Smooth muscle cell of the brain vasculature (primary cell): ENCODE results near the gene AKIRIN2.
"Not testable (repeated sequence)": the region's sequence is repeated elsewhere in the genome, so short reads cannot be mapped to it uniquely, and the experiment has no call there.

Experiments
- DNase-seq: peaks from one replicate; pipeline ENCODE4 v3.0.0-alpha.2; 2012; ENCODE audit warnings: low read depth, low spot score

Gene AKIRIN2

DNA sequence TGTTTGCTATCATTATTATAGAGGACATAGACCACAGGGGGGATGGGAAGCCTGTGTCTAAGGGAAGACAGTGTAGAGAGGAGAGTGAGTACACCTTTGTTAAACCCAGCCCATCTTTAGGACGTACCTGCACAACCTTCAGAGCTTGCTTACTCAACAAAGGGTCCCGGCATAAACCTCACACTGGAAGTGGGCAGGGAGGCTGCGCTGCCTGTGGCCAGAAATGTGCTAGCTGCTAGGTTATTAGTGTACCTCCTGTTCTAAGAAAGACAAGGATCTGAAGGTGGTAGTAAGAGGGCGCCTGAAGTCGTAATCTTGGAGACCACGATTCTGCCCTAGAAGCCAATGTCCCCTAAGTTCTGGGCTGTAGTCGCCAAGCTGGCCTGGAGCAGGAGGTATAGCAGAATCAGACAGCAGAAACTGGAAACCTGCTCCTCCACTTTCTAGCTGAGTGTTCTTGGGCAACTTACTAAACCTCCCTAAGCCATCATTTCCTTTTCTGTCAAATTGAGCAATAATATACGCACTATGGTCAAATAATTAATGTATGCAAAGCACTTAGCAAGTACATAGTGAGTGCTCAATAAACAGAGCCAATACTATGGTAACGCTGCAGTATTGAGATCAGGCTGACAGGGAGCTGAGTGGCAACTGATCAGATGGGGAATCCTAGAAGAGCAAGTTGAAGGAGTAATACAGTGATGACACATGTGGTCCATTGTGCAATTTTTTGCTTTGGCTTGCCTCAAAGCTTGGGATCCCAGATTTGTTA lies 16.8 kb upstream of the AKIRIN2 start:
- no peak for DNase-seq

DNA sequence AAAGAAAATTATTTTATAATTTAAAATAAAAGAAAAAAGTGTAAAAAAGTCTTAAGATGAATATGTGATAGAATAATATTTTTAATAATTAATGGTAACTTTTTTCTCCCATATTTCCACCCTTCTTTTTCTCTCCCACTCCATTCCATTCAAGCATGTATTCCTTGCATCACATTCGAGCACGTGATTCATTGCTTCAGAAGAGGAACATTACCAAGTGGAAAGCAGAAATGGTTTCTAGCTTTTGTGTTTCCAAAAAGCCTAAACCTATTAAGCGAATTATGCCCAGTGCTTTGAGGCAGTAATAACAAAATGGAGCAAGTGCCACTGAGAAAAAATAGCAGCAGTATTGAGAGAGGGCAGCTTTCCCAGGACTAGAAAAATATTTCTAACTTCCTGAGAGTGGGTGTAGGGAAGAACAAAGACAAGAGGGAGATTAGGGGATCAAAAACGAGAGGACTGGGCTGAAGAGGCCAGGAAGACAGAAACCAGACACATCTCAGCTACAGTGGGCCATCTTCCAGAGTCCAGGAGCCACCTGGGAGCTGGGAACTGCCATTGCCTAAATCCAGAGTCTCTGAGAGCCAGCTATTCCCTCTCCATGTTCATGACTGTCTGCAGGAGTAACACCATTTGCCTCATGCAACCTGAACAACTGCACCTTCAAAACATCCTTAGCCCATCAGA lies 15.0 kb upstream of the AKIRIN2 start:
- DNase-seq = no peak

DNA sequence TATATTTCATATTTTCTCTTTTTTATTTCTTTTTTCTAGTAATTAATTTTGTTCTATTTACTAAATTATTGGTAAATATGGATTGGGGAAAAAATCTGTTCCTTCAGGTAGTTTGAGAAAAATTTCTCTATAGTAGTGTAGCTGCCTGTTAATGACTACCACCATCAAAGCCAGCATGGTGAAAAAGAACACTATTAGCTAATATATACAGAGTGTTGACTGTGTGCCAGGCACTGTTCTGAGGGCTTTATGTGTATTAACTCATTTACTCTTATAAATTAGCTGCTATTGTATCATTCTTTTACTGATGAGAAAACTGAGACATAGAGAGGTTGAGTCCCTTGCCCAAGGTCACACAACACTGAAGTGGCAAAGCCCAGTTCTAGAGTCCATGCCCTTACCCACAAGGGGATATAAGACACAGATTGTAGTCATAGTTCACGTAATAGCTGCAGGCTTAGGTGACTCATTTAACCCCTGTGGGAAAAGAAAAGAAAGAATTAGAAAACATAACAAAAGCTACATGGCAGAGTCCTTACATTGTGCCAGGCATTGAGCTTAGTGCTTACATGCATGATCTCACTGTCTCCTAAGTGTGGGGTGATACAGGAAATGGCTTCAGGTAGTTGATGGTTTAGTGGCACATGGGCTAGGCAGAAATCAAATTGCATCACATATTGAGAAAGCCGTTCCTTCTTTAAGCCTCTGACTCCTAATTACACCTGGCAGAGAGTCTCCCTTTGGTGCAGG lies 12.2 kb upstream of the AKIRIN2 start:
- DNase-seq = no peak

DNA sequence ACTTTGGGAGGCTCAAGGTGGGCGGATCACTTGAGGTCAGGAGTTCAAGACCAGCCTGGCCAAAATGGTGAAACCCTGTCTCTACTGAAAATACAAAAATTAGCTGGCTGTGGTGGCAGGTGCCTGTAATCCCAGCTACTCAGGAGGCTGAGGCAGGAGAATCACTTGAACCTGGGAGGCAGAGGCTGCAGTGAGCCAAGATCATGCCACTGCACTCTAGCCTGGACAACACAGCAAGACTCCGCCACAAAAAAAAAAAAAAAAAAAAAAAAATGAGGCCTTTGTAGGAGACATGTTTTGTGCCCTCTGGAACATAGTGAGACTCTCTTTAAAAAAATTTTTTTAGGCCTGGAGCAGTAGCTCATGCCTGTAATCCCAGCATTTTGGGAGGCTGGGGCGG lies 10.7 kb upstream of the AKIRIN2 start:
- not testable (repeated sequence) for DNase-seq

DNA sequence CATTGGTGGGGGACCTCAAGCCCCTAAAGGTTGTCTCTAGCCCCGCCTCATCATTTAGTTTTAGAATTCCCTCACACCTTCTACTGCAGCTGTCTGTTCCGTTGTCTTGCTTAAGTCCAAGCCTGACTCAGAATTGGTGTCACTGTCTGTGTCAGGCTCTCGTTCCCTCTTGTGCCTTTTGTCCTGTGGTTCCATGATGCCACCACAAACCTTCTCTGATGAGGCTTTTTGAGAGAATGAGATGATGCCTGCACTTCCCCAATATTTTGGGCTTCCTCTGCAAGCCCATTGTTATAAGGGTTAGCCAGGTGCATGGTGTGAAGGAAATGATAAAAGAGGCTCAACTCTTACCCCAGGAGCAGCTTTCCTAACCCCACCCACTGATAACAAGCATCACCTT lies 8.1 kb upstream of the AKIRIN2 start:
- no peak for DNase-seq

DNA sequence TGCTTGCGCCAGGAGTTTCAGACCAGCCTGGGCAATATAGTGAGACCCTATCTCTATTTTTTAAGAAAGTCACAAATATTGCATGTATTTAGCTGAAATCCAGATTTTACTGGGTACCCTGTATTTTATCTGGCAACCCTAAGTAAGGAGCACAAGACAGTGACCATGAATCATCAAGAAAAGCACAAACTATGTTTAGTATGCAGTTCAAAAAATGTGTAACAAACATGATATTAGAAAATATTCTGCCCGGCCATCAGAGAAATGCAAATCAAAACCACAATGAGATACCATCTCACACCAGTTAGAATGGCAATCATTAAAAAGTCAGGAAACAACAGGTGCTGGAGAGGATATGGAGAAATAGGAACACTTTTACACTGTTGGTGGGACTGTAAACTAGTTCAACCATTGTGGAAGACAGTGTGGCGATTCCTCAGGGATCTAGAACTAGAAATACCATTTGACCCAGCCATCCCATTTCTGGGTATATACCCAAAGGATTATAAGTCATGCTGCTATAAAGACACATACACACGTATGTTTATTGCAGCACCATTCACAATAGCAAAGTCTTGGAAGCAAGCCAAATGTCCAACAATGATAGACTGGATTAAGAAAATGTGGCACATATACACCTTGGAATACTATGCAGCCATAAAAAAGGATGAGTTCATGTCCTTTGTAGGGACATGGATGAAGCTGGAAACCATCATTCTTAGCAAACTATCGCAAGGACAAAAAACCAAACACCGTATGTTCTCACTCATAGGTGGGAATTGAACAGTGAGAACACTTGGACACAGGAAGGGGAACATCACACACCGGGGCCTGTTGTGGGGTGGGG lies 6.8 kb upstream of the AKIRIN2 start:
- not testable (repeated sequence) for DNase-seq

DNA sequence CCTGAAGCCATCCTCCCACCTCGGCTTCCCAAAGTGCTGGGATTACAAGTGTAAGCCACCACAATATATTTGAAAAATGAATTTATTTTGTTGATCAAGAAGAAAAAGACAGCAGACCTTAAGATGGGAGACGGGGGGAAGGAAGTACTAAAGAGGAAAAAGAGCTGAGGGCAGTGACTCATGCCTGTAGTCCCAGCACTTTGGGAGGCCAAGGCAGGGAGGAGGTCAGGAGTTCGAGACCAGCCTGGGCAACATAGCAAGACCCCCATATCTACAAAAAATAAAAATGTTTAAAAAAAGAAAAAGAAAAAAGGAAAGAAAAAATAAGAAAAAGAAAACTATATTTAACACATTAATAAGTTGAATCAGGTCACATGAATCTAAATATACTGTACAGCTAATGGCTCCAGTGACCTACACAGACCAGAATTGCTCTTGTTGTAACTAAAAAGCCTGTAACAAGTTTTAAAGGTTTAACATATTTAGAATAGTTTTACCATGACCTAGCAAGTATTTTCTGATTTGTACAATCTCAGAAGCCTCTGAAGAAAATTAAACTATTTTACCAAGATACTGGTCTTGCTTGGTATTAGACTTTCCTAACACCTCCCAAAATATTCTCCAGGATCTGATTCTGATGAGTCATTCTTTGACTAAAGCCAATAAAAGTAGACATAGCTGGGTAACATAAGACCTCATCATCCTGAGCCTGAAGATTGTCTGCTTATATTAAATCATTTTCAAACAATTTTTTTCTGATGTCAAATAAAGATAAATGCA lies 4.3 kb upstream of the AKIRIN2 start:
- no peak for DNase-seq

DNA sequence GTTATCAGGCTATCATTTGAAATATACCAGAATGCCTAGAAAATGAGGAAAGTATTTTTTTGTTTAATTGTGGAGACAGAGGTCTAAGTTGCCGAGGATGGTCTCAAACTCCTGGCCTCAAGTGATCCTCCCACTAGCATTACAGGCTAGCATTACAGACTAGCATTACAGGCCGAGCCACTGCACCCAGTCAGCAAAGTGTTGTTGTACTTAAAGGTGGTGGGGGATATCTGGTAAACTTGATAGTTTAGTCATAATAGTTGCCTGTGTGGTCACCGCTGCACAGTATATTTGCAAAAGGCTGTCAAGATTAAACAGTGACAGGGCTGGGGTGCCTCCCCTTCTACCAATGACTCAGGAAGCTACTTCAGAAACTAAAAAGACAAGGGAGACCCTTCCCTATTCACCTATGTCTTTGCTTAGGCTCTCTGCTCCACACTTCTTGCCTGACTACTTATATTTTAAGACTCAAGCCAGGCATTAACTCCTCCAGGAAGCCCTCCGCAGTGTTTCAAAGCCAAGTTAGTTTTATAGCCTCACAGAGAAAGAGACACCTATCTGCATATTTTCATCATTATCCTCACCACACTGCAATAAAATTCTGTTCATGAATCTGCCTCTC lies 3.1 kb upstream of the AKIRIN2 start:
- no peak for DNase-seq

DNA sequence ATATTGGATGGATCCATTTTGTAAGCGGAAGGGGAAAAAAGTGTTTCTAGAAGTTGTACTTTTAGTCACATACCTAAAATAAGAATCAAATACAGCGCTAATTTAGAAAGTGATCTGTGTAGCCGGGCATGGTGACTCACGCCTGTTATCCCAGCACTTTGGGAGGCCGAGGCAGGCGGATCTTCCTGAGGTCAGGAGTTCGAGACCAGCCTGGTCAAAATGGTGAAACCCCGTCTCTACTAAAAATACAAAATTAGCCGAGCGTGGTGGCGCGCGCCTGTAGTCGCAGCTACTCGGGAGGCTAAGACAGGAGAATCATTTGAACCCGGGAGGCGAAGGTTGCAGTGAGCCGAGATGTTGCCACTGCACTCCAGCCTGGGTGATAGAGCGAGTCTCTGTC lies 1.0 kb upstream of the AKIRIN2 start:
- DNase-seq = not testable (repeated sequence)

DNA sequence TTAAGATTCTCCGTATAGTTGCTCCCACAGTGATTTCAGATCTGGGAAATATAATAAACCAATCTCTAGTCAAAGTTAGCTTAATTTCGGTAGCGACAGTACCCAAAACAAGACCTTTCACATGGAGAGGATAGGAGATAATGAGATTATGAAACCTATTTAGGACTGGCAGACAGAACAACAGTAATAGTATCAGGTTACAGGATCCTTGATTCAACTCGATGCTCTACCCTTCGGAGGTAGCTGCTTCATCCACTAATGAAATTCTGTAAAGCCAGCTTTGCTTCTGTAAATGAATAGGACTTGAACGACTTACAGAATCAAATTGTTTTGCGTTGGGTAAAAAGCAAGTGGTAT lies 534 bp upstream of the AKIRIN2 start:
- DNase-seq = no peak

DNA sequence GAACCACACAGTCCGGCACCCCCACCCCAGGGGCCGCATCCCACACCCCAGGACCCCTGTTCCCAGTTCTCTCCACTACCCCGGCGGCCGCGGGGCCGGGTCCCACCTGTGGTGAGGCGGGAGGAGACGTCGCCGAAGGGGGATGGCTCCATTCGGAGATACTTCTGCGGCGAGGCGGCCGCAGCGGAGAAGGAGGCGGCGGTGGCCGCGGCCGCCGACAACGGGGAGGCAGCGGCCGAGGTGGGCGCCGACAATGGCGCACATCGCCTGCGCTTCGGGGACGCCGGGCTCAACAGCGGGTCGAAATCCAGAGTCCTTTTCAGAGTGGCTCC lies 723 bp downstream of the AKIRIN2 start:
- DNase-seq = no peak

DNA sequence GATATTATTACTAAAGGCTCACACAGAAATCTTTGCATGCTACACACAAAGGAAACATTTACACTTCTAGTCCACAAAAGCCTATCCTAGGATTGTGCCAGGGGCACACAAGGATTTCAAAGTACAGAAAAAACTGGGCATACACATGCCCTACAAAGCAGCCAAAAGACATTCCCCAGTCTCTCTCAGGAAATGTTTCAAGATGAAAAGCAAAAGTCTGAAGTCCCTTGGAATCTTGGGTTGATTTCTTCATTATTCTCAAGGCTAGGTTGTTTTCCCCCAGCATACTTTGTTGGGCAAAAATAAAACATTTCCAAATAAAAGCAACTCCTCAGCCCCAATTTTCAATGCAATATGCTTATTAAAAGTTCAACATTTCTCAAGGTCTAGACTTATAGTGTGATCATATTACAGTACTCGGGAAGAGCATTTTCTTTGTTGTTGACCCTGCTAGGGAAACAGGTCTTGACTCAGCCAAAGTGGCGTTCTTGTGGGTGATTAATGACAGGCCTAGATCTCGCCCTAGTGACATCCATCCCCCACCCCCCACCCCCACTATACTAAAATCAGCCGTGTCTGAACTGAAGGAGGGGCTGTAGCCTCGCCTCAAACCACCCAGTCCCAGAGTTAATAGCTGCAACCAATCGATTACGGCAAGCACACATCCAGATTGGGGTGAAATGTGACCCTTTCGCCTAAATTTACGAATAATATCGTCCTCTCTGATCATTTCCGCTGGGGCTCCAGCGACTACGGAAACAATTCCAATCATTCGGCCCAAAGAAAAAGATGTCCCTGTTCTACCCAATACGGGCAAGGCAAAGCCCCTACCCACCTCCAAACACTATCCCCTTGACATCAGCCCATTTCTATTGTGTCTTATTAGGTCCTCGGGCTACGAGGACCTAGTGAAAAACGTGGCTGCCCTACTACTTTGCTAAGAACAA lies 1.4 kb downstream of the AKIRIN2 start:
- no peak for DNase-seq

DNA sequence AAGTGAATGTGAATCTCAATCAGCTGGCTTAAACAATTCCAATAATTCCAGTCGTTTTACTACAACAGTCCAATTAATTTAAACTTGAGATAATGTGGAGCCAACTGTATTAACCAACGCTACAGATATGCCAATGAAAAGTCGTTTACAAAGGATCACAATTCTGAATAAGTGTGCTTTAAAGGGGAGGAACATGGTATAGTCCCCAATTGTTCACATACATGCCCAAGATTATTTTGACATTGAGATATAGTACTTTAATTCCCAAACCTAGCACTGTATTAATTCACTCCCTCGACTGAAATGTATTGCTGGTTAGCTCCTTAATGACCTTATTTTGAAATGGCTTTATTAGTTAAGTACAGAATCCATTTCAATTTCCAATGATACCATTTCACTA lies 2.5 kb downstream of the AKIRIN2 start:
- no peak for DNase-seq

DNA sequence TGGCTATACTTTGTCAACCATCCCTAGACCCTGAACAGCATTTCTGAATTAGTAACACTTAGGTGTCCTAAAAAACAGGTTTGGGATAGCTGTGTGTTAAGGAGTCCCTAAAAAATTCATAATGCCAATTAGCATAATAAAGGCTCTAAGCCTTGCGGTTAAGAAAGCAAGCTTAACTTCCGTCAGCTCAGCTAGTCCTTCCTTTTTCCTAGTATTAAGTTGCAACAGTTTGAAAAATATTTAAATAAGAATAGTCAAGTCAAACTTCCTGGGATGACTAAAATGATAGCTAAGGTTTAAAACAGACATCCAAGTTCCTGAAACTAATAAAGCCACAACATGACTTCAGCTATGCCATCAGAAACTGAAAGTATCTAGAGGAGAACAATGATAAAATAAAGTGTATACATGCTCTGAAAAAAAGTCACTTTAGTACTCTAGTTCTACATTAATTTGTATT lies 3.5 kb downstream of the AKIRIN2 start:
- no peak for DNase-seq

DNA sequence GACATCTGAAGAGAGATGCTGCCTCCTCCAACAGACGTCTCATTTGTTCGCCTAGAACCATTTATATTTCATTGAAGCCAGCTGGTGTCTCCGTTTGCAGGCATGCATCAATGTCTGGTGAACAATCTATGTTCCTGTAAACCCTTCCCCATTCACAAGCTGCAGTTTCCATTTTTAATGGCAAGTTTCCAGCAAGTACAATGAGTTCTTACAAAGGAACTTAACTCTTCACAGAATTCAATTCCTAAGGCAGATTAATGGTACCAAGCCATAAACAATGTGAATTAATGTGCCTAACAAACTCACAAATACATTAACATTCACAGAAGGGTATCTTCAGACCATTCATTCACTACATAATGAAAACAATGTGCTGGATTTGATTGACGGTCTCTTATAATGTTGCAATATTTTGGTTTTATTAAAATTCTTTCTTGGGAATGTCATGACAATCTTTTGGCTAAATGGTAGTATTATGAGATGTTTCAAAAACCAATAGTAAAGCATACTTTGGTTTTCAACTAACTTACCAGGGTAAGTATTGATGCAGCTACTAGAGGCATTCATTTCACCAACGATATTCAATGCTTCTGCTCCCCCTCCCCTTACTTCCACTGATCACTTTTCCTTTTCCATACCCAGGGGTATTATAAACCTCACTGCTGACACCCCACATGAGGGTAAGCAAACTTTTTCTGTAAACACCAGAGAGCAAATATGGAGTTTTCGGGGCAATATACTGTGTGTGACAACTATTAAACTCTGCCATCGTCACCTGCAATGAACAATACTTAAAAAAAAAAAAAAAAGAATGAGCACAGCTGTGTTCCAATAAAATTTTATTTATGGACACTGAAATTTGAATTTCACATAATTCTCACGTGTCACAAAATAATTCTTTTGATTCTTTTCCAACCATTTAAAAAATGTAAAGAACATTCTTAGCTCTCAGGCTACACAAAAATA lies 4.2 kb downstream of the AKIRIN2 start:
- peak; percentile 70 for DNase-seq

DNA sequence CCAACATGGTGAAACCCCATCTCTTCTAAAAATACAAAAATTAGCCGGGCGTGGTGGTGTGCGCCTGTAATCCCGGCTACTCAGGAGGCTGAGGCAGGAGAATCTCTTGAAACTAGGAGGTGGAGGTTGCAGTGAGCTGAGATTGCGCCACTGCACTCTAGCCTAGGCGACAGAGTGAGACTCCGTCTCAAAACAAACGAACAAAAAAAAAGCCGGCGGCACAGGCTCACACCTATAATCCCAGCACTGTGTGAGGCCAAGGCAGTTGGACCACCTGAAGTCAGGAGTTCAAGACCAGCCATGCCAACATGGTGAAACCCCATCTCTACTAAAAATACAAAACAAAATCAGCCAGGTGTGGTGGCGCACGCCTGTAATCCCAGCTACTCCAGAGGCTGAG lies 5.2 kb downstream of the AKIRIN2 start:
- DNase-seq = not testable (repeated sequence)

DNA sequence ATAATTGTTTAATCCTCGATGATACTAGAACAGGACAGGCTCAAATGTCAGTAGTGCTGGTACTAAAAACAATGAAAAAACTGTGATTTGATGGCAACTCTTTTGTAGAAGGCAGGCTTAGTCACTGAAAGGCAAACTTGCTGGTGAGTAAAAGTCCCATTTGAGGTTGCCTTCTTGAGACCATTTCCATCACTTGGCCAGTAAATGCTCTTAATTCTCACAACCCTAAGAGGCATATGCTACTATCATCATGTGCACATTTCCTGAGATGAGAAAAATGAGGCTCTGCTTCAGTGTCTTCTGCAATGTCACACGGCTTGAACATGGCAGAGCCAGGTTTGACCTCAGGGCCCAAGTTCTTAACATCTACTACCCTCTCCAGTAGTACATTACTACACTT lies 9.9 kb downstream of the AKIRIN2 start:
- DNase-seq = no peak

DNA sequence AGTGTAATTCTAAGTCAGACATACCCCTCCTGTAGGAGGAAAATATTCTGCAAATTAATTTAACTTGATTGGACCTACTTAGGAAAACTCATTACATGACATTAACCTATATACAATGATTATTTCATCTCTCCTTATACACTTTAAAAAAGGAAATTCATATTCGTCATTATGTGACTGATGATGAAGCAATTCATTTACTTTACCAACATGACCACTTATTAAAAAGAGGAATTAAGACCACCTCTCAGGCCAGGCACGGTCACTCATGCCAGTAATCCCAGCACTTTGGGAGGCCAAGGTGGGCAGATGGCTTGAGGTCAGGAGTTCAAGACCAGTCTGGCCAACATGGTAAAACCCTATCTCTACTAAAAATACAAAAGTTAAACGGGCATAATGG lies 11.6 kb downstream of the AKIRIN2 start:
- DNase-seq = no peak
